ENCODE data around the gene TMEM222.

DNA sequence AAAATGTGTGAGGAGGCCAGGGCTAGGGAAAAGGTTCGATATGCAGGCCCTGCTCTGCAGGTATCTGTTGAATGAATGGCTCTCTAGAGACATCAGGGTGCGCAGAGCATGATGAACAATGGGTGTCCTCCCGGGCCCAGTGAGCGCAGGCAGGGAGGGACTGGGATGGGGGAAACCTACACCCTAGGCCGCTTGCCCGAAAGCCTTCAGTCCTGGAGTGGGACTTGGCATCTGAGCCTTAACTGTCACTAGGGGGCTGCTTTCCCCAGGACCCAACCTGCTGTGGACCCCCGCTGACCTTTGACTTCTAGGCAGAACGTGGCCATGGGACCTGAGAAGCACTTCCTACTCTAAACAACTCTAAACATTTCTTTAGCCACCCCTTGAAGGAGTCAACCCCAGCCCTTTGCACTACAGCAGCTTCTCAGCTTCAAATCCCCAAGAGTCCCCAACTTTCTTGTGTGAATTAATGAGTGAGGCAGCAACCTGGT lies 45.2 kb downstream of the TMEM222 start:
- TF ChIP-seq CTCF (IDR thresholded peaks at IDR 0.05) (no peak), POLR2A (IDR thresholded peaks at IDR 0.05) (no peak)
